ENCODE data around the gene CD2AP. TPM values are rescaled to one million over a fixed set of nuclear protein-coding genes. Genes with fewer than 3 reads are reported as not detected.
A peak's percentile ranks its signal among the peaks of the same experiment; 100 is the strongest.
"Not testable (repeated sequence)": the region's sequence is repeated elsewhere in the genome, so short reads cannot be mapped to it uniquely, and the experiment has no call there.

The CD2AP gene
- total RNA-seq, 1 experiment from 2014 or later = 10.4 TPM

- no peak for DNase-seq (ENCODE audit: low read depth)
These were observed 18.5 kb downstream of the CD2AP start for GRCh38 chr6:47495954-47496545.

GRCh38 chr6:47496935-47497579 lies 19.5 kb downstream of the CD2AP start:
- no peak for DNase-seq (ENCODE audit: low read depth)

DNA sequence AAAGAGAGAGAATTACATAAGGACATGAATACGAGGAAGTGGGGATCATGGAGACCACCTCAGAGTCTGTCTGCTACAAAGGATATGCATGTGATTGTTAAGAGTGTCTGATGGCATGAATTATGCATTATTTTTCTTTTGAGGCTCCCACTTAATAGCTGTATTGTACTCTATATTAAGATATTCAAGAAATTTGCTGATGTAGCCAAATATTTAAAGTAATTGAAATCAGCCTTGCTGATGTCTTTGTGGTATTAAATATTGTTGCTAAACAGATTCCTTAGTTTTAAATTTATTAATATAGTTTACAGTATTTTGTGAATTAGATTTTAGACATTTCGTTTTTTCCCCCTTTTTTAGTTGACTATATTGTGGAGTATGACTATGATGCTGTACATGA lies 25.3 kb downstream of the CD2AP start:
- no peak for DNase-seq (ENCODE audit: low read depth)

- no peak for DNase-seq (ENCODE audit: low read depth)
These were observed 32.3 kb downstream of the CD2AP start for GRCh38 chr6:47509937-47510336.

- DNase-seq (ENCODE audit: low read depth) = peak; percentile 5
These were observed 35.3 kb downstream of the CD2AP start for GRCh38 chr6:47512872-47513271.

GRCh38 chr6:47519279-47519678 lies 41.7 kb downstream of the CD2AP start:
- no peak for DNase-seq (ENCODE audit: low read depth)

DNA sequence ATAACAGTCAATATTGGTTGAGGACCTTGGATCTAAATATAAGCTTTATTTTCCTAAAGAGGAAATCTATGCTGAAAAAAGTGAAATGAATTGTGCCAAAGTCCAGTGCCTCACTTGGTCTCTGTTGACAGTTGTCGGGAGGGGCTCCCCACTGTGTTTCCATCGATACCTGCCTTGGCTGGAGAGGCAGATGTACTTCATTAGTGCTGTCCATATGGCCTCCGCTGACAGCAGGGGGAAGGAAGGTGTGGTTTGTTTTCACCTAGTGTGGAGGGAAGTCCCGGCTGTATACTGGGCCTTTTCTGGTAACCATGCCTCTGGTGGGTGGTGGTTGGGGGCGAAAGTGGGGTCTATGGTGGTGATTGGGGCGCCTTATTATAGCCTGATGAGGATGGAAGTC lies 42.7 kb downstream of the CD2AP start:
- DNase-seq (ENCODE audit: low read depth) = no peak

GRCh38 chr6:47521961-47522360 lies 44.4 kb downstream of the CD2AP start:
- DNase-seq (ENCODE audit: low read depth) = no peak

DNA sequence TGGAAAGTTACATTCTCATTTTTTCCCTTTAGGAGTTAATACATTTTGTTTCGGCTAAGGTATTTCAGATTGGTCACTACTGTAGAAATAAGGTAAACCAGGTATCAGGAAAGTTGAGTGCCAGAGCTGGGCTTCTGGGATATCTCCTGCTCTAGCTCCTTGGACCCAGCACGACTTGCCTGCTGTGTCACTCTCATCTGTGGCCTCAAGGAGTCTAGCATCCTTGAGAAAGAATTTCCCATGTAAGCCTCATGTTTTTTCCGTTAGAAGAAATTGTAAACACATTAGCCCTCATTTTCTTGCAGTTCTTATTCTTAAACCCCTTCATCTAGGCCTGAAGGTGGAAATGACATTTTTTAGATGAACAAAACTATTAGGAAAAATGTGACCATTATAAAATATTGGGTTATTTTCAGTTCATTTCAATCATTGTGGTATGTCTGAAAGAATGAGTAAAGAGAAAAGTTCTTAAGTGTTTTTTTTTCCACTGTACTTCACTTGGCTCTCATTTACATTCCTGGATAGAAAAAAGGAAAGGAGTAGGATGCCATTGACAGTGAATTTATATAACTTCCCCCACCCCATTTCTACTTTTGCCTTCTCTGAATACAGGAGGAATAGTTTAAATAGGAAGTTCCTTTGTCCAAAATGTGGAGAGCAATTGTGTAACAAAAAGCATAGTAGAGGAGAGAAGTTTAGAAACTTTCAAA lies 46.7 kb downstream of the CD2AP start:
- no peak for DNase-seq (ENCODE audit: low read depth)

DNA sequence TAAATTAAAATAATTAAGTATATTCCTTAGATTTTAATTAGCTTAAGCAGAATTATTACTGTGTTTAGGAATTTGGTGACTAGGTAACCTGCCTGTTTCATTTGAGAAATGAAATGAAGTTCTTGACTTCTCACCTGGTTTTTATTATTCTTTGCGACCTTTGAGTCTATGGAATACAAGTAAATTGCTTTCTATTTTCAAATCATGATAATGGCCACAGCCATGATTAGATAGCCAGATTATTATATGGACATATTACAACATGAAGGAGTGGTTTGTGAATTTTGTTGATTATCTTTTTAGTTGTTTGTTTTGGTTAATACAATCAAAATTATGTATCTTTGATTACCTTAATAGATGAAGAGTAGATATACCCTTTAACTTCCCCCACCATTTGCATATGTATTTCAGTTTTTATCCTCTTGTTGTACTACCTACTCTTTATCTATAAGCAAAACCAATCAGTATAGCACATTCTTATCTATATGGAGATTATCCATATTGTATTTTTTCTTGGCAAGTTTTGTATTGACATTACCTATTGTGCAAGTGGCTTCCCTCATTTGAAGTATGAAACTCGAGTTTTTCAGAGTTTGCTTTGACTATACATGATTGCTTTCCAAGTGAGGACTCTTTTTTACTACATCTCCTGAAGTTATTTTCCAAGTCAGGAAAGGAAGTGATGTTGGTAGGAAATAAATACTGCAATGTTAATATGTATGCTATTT lies 47.9 kb downstream of the CD2AP start:
- no peak for DNase-seq (ENCODE audit: low read depth)

DNA sequence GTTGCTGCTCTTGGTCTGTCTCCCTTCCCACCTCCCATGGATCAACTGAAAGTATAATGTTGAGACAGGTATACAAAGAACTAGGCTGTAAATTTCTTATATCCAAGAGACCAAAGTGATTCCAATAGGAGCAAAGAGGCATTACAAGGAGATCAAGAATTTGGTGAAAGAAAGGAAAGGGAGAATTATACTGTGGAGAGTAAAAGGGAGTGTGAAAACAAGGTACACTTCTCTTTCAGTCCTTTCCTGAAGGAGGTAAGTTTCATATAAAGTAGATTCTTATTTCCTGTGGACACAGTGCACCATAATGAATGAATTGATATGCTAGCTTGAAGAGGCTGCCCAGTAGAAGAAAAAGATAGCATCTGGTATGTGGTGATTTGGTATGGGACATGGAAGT lies 49.7 kb downstream of the CD2AP start:
- DNase-seq (ENCODE audit: low read depth) = no peak

GRCh38 chr6:47529734-47530133 lies 52.1 kb downstream of the CD2AP start:
- DNase-seq (ENCODE audit: low read depth) = no peak

DNA sequence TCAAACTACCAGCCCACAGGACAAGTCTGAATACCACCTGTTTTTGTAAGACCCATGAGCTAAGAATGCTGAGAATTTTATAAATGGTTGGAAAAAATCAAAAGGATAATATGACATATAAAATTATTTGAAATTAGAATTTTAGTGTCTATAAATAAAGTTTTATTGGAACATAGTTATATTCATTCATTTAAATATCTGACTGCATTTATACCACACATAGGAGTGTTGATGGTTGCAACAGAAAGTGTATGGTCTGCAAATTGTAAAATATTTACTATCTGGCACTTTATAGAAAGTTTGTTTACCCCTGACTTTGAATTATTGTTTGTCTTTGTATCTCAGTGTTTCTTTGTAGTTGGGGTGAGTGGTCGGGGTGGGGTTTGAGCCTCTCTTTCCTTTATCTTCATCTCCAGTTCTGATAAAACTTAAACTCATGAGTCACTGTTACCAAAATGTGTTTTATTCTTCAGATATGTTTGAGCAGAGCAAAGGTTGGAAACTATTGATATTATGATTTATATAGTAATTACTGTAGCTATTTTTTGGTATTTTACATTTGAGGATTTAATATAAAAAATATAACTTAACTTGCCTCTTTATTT lies 55.5 kb downstream of the CD2AP start:
- no peak for DNase-seq (ENCODE audit: low read depth)

DNA sequence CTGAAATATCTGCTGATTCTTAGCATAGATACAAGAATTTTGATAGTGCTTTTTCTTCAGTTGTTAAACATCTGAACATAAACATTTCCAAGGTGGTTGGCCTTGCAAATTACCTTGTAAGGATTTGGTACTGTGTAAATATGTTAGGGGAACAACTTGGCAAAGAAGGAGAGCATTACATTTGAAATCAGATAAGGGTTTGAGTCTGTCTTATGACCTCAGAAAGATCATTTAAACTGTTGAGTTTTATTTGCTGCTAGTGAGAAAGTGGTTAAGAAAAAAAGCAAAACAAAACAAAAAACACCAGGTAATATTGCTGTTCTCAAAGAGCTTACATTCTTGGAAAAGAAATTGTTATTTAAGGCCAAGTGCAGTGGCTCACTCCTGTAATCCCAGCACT lies 56.5 kb downstream of the CD2AP start:
- no peak for DNase-seq (ENCODE audit: low read depth)

GRCh38 chr6:47535316-47536225 lies 58.0 kb downstream of the CD2AP start:
- DNase-seq (ENCODE audit: low read depth) = no peak

- no peak for DNase-seq (ENCODE audit: low read depth)
These were observed 59.3 kb downstream of the CD2AP start for GRCh38 chr6:47536816-47537401.

- DNase-seq (ENCODE audit: low read depth) = no peak
These were observed 67.6 kb downstream of the CD2AP start for GRCh38 chr6:47545223-47545622.

DNA sequence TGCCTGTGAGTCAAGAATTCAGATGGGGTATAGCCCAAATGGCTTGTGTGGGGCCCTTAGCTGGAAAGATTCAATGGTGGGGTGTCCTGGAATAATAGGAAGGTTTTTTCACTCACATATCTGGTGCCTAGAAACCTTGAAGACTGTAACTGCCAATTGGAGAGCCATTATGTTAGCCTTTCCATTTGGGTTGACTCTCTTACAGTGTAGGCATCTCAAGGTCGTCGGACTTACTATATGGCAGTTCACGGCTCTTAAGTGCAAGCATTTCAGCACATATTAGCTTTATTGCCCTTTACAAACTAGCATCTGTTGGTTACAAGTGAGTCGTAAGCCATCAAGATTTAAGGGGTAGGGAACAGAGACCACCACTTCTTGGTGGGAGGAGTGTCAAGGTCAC lies 74.1 kb downstream of the CD2AP start:
- no peak for DNase-seq (ENCODE audit: low read depth)

GRCh38 chr6:47552319-47552718 lies 74.7 kb downstream of the CD2AP start:
- DNase-seq (ENCODE audit: low read depth) = no peak

DNA sequence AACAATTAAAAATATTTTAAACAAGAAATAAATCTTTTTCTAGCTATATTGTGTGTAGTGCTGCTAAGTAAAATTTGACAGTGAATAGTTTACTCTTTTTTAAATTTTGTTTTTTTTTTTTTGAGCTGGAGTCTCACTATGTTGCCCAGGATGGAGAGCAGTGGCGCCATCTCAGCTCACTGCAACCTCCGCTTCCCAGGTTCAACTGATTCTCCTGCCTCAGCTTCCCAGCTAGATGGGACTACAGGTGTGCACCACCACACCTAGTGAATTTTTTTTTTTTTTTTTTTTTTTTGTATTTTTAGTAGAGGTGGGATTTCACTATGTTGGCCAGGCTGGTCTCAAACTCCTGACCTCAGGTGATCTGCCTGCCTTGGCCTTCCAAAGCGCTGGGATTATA lies 75.7 kb downstream of the CD2AP start:
- DNase-seq (ENCODE audit: low read depth) = not testable (repeated sequence)

Measured in LHCN-M2 (cell line).